HG02970 (cell line): ENCODE measurements around the gene MAGEB4.
"Not testable (repeated sequence)": the region's sequence is repeated elsewhere in the genome, so short reads cannot be mapped to it uniquely, and the experiment has no call there.

ENCODE experiments used
- ATAC-seq: cut with Tn5 transposase; IDR thresholded peaks from one replicate; pipeline ENCODE4 v1.9.1; 2021; ENCODE audit warnings: mild to moderate bottlenecking, moderate library complexity, moderate number of reproducible peaks; ENCODE audit not compliant: unreplicated experiment, low FRiP score

MAGEB4 gene, protein sequence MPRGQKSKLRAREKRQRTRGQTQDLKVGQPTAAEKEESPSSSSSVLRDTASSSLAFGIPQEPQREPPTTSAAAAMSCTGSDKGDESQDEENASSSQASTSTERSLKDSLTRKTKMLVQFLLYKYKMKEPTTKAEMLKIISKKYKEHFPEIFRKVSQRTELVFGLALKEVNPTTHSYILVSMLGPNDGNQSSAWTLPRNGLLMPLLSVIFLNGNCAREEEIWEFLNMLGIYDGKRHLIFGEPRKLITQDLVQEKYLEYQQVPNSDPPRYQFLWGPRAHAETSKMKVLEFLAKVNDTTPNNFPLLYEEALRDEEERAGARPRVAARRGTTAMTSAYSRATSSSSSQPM

DNA sequence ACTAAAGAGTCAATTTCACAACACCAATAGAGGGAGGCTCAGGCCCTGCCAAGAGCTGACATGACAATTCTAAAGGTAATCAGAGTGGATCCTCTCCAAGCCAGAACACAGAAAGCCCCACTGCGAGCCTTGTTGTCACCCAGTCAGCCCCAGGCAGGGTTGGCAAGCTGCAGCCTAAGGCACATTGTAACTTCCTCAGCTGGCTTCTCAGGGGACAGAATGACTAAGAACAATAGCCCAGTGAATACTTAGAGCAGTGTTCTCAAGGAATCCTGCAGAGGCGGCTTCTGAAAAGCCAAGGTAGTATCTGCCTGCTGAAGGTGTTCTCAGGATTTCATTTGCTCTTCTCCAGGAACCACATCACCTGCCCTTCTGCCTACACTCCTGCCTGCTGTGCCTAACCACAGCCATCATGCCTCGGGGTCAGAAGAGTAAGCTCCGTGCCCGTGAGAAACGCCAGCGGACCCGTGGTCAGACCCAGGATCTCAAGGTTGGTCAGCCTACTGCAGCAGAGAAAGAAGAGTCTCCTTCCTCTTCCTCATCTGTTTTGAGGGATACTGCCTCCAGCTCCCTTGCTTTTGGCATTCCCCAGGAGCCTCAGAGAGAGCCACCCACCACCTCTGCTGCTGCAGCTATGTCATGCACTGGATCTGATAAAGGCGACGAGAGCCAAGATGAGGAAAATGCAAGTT is at the start of gene MAGEB4:
MAGEB4 (plus strand) TSS at position 277 of the 692 bp plus-strand sequence; CDS start at position 413, 136 bp downstream.
- no peak for ATAC-seq

DNA sequence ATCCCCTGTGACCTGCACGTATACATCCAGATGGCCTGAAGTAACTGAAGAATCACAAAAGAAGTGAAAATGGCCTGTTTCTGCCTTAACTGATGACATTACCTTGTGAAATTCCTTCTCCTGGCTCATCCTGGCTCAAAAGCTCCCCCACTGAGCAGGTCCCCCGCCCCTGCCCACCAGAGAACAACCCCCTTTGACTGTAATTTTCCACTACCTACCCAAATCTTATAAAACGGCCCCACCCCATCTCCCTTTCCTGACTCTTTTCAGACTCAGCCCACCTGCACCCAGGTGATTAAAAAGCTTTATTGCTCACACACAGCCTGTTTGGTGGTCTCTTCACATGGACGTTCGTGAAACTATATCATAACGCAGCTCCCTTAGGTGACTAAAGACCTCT is 47.9 kb upstream of the MAGEB4 start:
- not testable (repeated sequence) for ATAC-seq

DNA sequence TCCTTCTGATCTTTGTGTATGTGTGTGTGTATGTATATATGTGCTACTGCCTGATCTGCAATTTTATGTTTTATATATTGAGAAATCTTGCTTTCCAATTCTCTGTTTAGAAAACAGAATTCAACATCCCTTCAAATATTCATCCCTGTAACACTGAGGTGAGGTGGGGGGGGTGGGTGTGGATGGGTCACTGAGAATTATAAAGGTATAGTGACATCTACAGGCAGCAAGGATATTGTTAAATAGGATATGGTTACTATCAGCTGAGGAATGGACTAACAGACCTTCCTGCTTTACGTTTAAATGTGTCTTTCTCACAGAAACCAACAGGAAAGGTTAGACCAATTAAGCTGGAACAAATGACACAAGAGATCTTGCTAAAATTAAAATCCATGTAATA is 45.5 kb upstream of the MAGEB4 start:
- ATAC-seq, result no peak

DNA sequence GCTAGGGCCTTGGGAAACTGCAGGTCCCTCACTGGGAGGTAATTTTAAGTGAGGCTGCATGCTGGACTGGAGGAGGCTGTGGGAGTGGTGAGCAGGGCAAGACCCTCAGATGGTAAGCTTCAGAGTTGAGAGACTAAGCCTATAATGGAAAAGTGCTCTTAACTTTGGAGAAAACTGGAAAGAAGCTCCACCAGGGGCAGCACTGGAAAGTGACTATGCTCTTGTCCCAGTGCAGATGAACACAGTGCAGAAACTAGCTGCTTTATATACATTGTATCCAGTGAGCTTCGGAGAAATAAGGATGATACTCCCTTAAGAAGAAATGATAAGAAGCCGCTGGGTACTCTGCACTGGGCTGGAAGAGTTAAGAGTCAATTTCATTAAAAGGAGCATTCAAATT is 29.6 kb upstream of the MAGEB4 start:
- ATAC-seq, result no peak

DNA sequence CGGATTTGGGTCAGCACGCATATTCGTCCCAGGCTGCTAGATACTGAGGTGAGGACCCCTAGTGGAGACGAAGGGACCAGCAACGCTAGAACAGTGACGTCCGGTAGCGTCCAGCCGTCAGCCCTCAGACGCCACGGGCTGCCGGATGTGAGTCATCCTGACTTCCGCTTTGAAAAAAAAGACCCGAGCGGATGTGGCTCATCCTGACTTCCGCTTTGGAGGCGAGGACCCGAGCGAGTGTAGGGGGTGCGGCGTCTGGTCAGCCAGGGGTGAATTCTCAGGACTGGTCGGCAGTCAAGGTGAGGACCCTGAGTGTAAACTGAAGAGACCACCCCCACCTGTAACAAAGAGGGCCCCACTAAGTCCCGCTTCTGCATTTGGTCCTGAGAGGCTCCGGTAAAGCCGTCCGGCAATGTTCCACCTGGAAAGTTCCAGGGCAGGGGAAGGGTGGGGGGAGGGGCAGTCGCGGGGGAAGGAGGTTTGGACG is 26.4 kb upstream of the MAGEB4 start, which contains the start of gene MAGEB2:
MAGEB2 (plus strand) TSS at position 207 of the 487 bp plus-strand sequence. CDS start 3,018 bp downstream, outside the sequence.
- no peak for ATAC-seq

DNA sequence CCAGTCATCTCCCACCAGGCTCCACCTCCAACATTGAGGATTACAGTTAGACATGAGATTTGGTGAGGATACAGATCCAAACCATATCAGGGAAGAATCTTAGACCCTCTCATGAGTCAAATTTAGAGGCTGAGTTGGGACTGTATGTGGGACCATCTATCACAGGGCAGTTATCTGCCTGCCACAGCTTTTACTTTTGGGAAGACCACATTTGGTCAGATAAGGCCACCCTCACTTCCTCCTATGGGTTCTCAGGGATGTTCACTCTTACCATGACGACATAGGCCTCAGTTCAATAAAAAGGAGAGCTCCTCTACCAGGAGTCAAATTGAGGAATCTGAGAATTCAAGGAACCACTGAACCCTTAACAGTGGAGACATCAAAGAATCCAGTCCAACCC is 24.3 kb upstream of the MAGEB4 start:
- no peak for ATAC-seq

DNA sequence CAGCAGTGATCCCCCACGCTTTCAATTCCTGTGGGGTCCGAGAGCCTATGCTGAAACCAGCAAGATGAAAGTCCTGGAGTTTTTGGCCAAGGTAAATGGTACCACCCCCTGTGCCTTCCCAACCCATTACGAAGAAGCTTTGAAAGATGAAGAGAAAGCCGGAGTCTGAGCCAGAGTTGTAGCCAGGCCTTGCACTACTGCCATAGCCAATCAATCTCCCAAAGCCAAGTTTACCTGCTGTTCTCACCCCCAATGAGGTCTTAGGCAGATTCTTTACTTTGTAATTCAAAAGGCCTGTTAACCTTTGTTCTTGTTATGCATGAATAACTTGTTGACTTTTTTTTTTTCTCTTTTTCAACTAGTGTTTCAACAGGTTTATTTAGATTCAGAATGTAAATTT is 22.4 kb upstream of the MAGEB4 start:
- ATAC-seq, result no peak

DNA sequence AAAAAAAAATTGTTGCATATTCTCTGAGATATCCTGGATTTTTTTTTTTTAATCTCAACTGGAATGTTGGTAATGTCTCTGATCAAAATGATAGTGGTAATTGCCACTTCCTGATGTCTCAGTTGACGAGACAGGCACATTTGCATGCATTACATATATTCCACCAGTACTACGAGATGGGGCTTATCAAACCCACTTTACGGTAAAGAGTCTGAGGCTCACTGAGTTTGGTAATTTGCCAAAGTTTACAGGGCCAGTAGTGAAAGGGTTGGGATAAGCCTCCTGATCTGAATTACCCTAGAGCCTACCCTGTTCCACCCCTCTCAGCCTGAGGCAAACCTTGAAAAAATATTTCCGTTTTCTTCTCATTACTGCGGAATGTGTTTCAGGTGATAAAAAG is 21.1 kb upstream of the MAGEB4 start:
- ATAC-seq, result no peak

DNA sequence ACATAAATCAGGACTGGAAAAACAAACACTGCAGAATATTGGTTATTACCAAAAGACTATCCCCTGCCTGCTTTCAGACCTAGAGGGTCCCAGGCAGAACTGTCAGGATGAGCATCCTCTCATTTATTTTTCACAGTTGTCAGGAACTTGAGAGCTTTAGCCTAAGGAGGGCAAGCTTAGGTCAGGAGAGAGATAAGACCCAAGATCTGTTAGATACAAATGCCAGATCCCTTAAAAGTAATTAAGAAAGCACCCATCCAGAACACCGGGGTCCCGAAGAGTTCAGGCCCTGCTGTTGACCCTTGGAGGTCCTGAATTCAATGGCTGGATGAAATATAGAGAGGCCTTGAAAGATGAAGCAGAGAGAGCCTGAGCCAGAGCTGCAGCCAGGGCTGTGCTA is 17.3 kb upstream of the MAGEB4 start:
- no peak for ATAC-seq

DNA sequence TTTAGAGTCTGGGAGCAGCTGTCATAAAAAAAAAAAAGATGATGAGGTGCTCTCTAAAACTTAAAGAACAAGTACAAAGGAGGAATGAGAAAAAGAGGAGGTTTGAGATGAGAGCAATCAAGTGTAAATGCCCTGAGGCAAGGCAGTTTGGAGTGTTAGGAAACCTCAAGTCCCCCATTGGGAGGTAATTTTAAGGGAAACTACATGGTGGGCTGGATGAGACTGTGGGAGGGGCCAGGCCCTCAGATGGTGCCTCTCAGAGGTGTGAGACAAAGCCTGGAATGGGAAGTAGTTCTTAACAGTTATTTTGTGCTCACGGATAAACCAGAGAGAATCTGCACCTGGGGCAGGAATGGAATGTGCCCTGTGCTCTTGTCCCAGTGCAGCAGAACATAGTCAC is 13.3 kb upstream of the MAGEB4 start:
- no peak for ATAC-seq

DNA sequence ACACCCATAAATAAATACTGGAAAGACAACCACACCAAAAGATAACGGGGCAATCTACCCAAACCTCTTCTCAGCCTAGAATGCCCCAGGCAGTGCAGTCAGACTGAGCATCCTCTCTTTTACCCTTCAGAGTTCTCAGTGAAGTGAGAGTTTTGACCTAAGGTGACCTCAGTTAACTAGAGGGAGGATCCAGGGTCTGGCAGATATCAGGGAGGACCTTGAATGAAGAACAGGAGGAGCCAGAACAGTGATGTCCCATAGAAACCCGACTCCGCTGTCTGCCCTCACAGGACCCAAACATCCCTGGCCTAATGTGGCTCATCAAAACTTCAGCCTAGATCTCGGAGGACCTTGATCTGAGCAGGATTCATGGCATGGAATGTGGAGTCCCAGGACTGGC is 11.4 kb upstream of the MAGEB4 start, which contains the start of gene MAGEB3:
MAGEB3 (plus strand) TSS at position 263 of the 400 bp plus-strand sequence. CDS start 5,268 bp downstream, outside the sequence.
- no peak for ATAC-seq

DNA sequence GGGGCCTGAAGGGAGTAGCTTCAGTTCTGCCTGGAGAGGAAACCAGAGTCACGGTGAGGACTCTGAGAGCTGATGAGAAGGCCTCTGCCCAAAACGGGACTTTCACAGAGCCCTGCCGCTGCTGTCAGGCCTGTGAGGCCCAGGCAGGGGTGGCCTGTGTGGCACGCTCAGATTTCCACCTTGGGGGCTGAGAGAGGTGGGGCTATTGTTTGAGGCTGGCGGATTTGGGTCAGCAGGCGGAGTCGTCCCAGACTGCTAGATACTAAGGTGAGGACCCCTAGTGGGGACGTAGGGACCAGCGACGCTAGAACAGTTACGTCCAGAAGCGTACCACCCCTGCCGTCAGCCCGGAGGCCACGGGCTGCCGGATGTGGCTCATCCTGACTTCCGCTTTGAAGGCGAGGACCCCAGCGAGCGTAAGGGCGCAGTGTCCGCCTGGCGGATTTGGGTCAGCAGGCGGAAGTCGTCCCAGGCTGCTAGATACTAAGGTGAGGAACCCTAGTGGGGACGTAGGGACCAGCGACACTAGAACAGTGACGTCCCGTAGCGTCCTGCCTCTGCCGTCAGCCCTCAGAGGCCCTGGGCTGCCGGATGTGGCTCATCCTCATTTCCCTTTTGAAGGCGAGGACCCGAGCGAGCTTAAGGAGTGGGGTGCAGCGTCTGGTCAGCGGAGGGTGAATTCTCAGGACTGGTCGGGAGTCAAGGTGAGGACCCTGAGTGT is 5.1 kb downstream of the MAGEB4 start, which contains the start of gene MAGEB1:
MAGEB1 (plus strand) TSS at position 378 of the 721 bp plus-strand sequence. CDS start 3,348 bp downstream, outside the sequence.
- ATAC-seq, result no peak

DNA sequence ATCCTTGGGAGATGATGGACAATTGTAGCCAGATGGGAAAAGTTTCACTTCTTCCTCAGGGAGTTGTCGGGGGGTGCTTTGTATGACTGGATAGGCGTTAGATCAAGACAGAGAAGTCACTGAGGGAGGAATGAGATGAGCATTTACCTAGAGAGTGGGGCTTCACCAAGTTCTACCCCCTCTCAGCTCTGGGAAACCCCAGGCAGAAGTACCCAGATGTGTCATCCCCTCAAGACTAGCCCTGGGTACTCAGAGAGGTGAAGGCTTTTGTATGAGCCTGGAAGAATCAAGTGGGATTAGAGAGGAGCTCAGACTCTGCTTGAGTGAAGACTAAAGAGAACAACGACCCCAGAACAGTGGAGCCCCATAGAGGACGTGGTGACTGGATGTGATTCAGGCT is 7.1 kb downstream of the MAGEB4 start:
- ATAC-seq, result no peak

DNA sequence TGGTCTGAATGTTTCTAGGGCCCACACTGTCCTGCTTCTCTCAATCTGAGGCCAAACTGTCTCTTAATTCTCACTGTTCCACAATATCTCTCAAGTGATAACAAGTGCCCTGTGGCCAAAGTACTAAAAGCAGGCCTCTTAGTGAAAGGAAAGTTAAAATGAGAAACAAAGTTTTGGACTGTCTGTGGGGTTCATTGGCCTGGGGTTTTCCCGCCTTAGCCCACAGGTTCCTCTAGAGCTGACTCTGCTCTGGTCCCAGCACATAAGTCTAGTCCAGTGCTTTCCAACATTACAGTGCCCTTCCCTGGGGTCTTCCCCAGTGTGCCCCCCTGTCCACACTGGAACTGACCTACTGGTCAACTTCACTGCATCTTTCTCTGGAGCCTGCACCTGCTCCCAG is 11.5 kb downstream of the MAGEB4 start:
- no peak for ATAC-seq

DNA sequence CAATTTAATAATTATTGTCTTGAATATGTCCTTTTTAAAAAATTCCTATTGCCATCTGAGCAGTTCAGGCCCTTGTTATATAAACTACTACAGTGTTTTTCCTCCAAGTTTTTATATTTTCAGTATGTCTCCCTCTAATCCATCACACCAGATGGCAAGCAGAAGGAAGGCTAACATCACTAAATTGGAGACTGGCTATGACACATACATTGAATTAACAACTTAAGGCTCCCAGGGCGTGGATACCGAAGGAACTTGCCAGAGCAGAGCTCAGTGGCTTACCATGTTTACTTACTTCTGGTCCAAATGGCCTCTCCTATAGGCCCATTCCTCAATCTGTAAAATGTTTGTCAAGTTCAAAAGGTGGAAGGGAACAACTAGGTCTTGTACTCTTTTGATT is 18.1 kb downstream of the MAGEB4 start:
- ATAC-seq, result no peak

DNA sequence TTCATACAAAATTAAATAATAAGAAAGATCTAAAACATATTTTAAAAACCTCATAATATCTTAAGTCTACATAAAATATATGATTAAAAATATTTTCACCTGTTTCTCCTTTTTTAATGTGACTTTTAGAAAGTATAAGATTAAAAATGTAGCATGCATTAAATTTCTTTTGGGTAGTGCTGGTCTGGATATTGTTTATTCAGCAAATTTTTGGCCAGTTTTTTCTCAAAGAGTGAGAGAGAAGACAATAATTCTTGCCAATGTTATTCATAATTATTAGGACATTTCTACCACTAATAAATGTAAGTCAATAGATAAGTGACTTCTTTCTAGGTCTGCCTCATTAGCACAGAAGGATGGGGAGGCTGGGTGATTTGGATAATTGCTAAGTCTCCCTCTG is 19.2 kb downstream of the MAGEB4 start:
- no peak for ATAC-seq

DNA sequence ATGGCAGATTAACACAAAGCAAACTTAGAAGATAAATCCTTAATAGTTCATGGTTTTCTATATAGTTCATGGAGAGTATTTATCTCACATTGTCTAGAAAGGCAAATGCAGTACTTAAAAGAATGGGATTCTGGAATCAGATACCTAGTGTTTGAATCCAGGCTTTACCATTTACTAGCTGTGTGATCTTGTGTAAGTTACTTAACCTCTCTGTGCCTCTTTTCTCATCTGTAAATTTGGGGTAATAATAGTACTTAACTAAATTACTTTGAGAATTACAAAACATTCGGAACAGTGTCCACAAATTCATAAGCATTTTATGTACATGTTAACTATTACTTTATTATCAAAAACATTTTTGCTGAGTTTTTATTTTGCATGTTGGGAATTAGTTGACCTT is 21.0 kb downstream of the MAGEB4 start:
- no peak for ATAC-seq

DNA sequence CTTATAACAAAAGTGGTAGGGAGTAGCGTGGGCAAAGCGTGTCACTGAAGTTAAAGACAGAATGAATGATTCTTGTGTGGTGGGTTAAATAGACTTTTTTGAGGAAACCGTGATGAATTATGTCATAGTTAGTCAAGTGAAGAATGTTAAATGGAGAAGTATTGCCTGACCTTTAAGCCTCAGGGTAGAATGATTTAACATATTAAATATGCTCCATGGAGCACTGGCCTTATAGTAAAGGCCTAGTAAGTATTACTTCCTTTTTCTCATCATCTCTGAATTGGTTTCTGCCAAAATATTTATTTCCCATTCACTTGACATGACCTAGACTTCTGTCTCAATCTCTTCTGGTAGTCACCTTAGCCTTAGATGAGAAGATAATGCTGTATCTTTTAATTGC is 28.8 kb downstream of the MAGEB4 start:
- no peak for ATAC-seq

DNA sequence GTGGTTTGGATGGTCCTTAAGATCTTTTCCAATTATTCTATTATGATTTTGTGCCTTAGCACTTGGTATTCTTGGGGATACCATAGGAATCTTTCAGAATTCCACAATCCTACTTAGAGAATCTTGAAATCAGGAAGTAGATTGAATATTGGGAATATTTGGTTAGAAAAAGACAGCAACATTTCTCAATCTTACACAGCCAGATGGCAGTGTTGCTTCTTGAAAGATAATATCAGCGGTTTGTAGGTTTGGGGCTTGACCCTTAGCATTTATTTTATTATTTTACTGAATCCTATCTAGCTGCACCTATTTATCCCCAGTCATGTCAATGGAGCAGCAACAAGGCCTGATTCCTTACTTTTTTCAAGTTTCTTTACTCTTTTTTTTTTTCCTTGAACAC is 33.7 kb downstream of the MAGEB4 start:
- no peak for ATAC-seq

DNA sequence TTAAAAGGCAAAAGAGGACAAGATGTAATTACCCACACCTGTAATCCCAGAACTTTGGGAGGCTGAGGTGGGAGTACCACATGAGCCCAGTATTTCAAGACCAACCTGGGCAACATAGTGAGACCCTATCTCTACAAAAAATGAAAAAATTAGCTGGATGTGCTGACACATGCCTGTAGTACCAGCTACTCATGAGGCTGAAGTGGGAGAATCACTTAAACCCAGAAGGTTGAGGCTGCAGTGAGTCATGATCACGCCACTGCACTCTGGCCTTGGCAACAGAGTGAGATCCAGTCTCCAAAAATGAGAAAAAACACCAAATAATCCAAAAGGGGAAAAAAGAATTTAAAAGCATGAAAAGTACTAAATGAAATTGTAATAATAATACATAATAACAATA is 36.6 kb downstream of the MAGEB4 start:
- no peak for ATAC-seq

DNA sequence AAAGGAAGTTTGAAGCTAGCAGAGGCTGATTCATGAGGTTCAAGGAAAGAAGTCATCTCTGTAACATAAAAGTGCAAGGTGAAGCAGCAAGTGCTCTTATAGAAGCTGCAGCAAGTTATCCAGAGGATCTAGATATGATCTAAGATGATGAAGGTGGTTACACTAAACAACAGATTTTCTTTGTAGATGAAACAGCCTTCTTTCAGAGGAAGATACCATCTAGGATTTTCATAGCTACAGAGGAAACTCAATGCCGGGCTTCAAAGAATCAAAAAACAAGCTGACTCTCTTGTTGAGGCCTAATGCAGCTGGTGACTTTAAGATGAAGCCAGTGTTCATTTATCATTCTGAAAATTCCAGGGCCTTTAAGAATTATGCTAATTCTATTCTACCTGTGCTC is 38.6 kb downstream of the MAGEB4 start:
- no peak for ATAC-seq
